ENCODE measurements around the gene HEXD.

DNA sequence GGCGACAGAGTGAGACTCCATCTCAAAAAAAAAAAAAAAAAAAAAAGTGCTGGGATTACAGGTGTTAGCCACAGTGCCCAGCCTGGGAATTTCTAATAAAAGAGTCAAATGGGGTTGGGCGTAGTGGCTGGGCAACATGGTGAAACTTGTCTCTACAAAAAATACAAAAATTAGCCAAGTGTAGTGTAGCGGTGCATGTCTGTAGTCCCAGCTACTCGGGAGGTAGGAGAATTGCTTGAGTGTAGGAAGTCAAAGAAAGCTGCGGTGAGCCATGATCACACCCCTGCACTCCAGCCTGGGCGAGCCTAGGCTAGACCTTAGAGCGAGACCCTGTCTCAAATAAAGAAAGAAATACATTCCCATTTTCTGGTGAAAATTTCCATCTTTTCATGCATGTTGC, 48.9 kb upstream of the HEXD start:
- TF ChIP-seq EZH2phosphoT487 (IDR thresholded peaks at IDR 0.05; ENCODE audit: borderline replicate concordance, low read length) (no peak), CTCF (IDR thresholded peaks at IDR 0.05; ENCODE audit: low read depth, low read length, poor library complexity, severe bottlenecking) (no peak)
